H1 (cell line): ENCODE results near the gene NKX2-4. TPM values are rescaled to one million over a fixed set of nuclear protein-coding genes. Genes with fewer than 3 reads are reported as not detected.

Experiments
- CTCF ChIA-PET: fragments of 300-600 bp; sonication (Branson Sonifier 250); formaldehyde crosslinking; loops from one replicate; lab custom pipeline; 2021; ENCODE audit not compliant: partially characterized antibody; lab: Charles Lee
- POLR2A ChIA-PET: fragments of 300-600 bp; sonication (Branson Sonifier 250); formaldehyde crosslinking; loops from one replicate; lab custom pipeline; 2021; ENCODE audit warnings: inconsistent platforms; ENCODE audit not compliant: partially characterized antibody; lab: Charles Lee
- DNase-seq, 2 experiments: peaks; one replicate each; pipeline versions ENCODE4 v3.0.0 to v3.0.0-alpha.2; 2010 to 2022; ENCODE audit warnings: low spot score in 2 of 2, low read depth in 1 of 2, mixed read lengths in 1 of 2
- FAIRE-seq: peaks from 2 replicates; lab custom pipeline; 2011; peaks lifted over from hg19 to GRCh38; lab: Jason Lieb, UNC
- H2AFZ ChIP-seq: 2 replicates; pipeline ENCODE4 v1.8.1; 2012; ENCODE audit warnings: low read length, inconsistent platforms
- H2AK5ac ChIP-seq: 2 replicates; pipeline ENCODE4 v1.6.1; 2013; ENCODE audit warnings: low read depth, low read length
- H2BK120ac ChIP-seq: replicated peaks from 2 replicates; pipeline ENCODE3; 2013; ENCODE audit warnings: low read depth, low read length, inconsistent platforms
- H2BK12ac ChIP-seq: 2 replicates; pipeline ENCODE4 v1.6.1; 2013; ENCODE audit warnings: low read depth, low read length
- H2BK15ac ChIP-seq: 2 replicates; pipeline ENCODE4 v1.6.1; 2013; ENCODE audit warnings: low read length
- H2BK20ac ChIP-seq: 2 replicates; pipeline ENCODE4 v1.6.1; 2013; ENCODE audit warnings: low read length
- H2BK5ac ChIP-seq: 2 replicates; pipeline ENCODE4 v1.6.1; 2013; ENCODE audit warnings: low read depth, low read length
- H3K14ac ChIP-seq: 2 replicates; pipeline ENCODE4 v1.6.1; 2013; ENCODE audit warnings: inconsistent platforms; ENCODE audit not compliant: insufficient read length
- H3K18ac ChIP-seq: 2 replicates; pipeline ENCODE4 v1.6.1; 2013; ENCODE audit warnings: low read length; ENCODE audit errors: extremely low read depth
- H3K23ac ChIP-seq: 2 replicates; pipeline ENCODE4 v1.6.1; 2013; ENCODE audit warnings: inconsistent platforms; ENCODE audit not compliant: insufficient read length
- H3K23me2 ChIP-seq: 2 replicates; pipeline ENCODE4 v1.6.1; 2013; ENCODE audit warnings: low read depth, low read length
- H3K27ac ChIP-seq: 2 replicates; pipeline ENCODE4 v1.6.1; 2011; ENCODE audit warnings: low read depth, low read length, inconsistent platforms
- H3K27me3 ChIP-seq, 4 experiments: replicated peaks in 1 of 4; 1 replicate in 1 of 4; 2 replicates in 3 of 4; pipeline versions ENCODE4 v1.6.1 to v1.8.1; 2011 to 2013; ENCODE audit warnings: low read length in 3 of 4, mild to moderate bottlenecking in 3 of 4, inconsistent platforms in 2 of 4, mixed read lengths in 2 of 4, moderate library complexity in 1 of 4; ENCODE audit not compliant: control insufficient read depth in 3 of 4, insufficient read depth in 3 of 4; ENCODE audit errors: extremely low read depth in 1 of 4
- H3K36me3 ChIP-seq, 4 experiments: 2 replicates each; pipeline versions ENCODE4 v1.6.1 to v1.8.1; 2011 to 2013; ENCODE audit warnings: mild to moderate bottlenecking in 4 of 4, low read length in 3 of 4, moderate library complexity in 2 of 4, control low read depth in 1 of 4, inconsistent platforms in 1 of 4; ENCODE audit not compliant: insufficient read depth in 4 of 4, control insufficient read depth in 2 of 4
- H3K4ac ChIP-seq: replicated peaks from 2 replicates; pipeline ENCODE3; 2013; ENCODE audit warnings: low read length, low read depth, mixed read lengths, inconsistent platforms; ENCODE audit not compliant: insufficient read length
- H3K4me1 ChIP-seq, 4 experiments: replicated peaks in 1 of 4; 1 replicate in 1 of 4; 2 replicates in 3 of 4; pipeline versions ENCODE4 v1.6.1 to v1.8.1; 2011 to 2013; ENCODE audit warnings: low read length in 3 of 4, inconsistent platforms in 2 of 4, mixed read lengths in 1 of 4; ENCODE audit not compliant: insufficient read depth in 4 of 4, control insufficient read depth in 3 of 4
- H3K4me2 ChIP-seq, 2 experiments: 2 replicates each; pipeline versions ENCODE4 v1.6.1 to v1.8.1; 2011 to 2013; ENCODE audit warnings: low read depth in 2 of 2, low read length in 2 of 2, control low read depth in 1 of 2, inconsistent platforms in 1 of 2, mild to moderate bottlenecking in 1 of 2; ENCODE audit not compliant: insufficient read depth in 1 of 2
- H3K4me3 ChIP-seq, 4 experiments: fragments of 200-600, 300-600 bp in 1 of 4; sonication (generic), shearing (Covaris generic), sonication (Bioruptor Twin) in 1 of 4; 2 replicates each; pipeline versions ENCODE4 v1.5.1 to v1.8.1; 2011 to 2016; ENCODE audit warnings: low read length in 4 of 4, low read depth in 3 of 4, control low read depth in 2 of 4, inconsistent platforms in 2 of 4, mild to moderate bottlenecking in 2 of 4, mixed read lengths in 1 of 4, moderate library complexity in 1 of 4; ENCODE audit not compliant: insufficient read depth in 2 of 4; ENCODE audit errors: extremely low read depth in 1 of 4
- H3K56ac ChIP-seq: replicated peaks from 2 replicates; pipeline ENCODE3; 2013; ENCODE audit warnings: low read depth, mild to moderate bottlenecking, mixed read lengths, low read length, inconsistent platforms; ENCODE audit not compliant: insufficient read length
- H3K79me1 ChIP-seq: 2 replicates; pipeline ENCODE4 v1.6.1; 2013; ENCODE audit warnings: low read depth, low read length, control low read depth
- H3K79me2 ChIP-seq, 2 experiments: 2 replicates each; pipeline versions ENCODE4 v1.6.1 to v1.8.1; 2012 to 2013; ENCODE audit warnings: low read length in 2 of 2, mild to moderate bottlenecking in 2 of 2, inconsistent platforms in 1 of 2; ENCODE audit not compliant: insufficient read depth in 2 of 2, control insufficient read depth in 1 of 2
- H3K9ac ChIP-seq, 4 experiments: replicated peaks in 1 of 4; 1 replicate in 1 of 4; 2 replicates in 3 of 4; pipeline versions ENCODE4 v1.6.1 to v1.8.1; 2011 to 2013; ENCODE audit warnings: low read depth in 3 of 4, low read length in 3 of 4, control low read depth in 2 of 4, mild to moderate bottlenecking in 2 of 4, moderate library complexity in 2 of 4, inconsistent platforms in 1 of 4; ENCODE audit errors: extremely low read depth in 1 of 4
- H3K9me3 ChIP-seq, 2 experiments: 2 replicates each; pipeline versions ENCODE4 v1.6.1 to v1.8.1; 2012 to 2013; ENCODE audit warnings: mild to moderate bottlenecking in 2 of 2, moderate library complexity in 2 of 2, control low read depth in 1 of 2, inconsistent platforms in 1 of 2, low read depth in 1 of 2, low read length in 1 of 2, mixed read lengths in 1 of 2; ENCODE audit not compliant: insufficient read depth in 2 of 2
- H4K20me1 ChIP-seq, 2 experiments: replicated peaks in 1 of 2; 2 replicates each; pipeline versions ENCODE3 to v1.8.1; 2011 to 2013; ENCODE audit warnings: inconsistent platforms in 2 of 2, low read length in 2 of 2, mild to moderate bottlenecking in 1 of 2; ENCODE audit not compliant: insufficient read depth in 2 of 2, control insufficient read depth in 1 of 2
- H4K5ac ChIP-seq: 2 replicates; pipeline ENCODE4 v1.6.1; 2013; ENCODE audit warnings: low read length, low read depth, mixed read lengths, inconsistent platforms; ENCODE audit not compliant: insufficient read length
- H4K8ac ChIP-seq: 2 replicates; pipeline ENCODE4 v1.8.0; 2013; ENCODE audit warnings: mild to moderate bottlenecking, moderate library complexity, low read length, inconsistent platforms; ENCODE audit not compliant: insufficient read depth; ENCODE audit errors: extremely low read depth
- H4K91ac ChIP-seq: replicated peaks from 2 replicates; pipeline ENCODE3; 2013; ENCODE audit warnings: low read length, mixed read lengths, inconsistent platforms; ENCODE audit not compliant: insufficient read length
- CHD2 ChIP-seq: IDR thresholded peaks from 2 replicates; pipeline ENCODE4 v1.6.1; 2012; ENCODE audit warnings: low read length, improper control_type of control experiment
- E2F6 ChIP-seq: IDR thresholded peaks from 2 replicates; pipeline ENCODE4 v1.6.1; 2012; ENCODE audit warnings: inconsistent platforms
- SIN3A ChIP-seq, 2 experiments: IDR thresholded peaks in 1 of 2; conservative IDR thresholded peaks in 1 of 2; 2 replicates each; pipeline ENCODE4 v1.6.1; 2011 to 2012; ENCODE audit warnings: low read length in 2 of 2, improper control_type of control experiment in 1 of 2, low read depth in 1 of 2, mild to moderate bottlenecking in 1 of 2
- WGBS, 2 experiments: shearing (Covaris generic) in 1 of 2; methylation state at CpG; one replicate each; pipeline versions ENCODE4 v1.1.6 to v1.1.7; 2013 to 2015; ENCODE audit warnings: low lambda C conversion rate in 2 of 2, mixed read lengths in 2 of 2, inconsistent platforms in 1 of 2, low coverage in 1 of 2, missing lambda C conversion rate in 1 of 2; ENCODE audit not compliant: insufficient replicate concordance in 2 of 2, insufficient coverage in 1 of 2, insufficient read length in 1 of 2; ENCODE audit errors: extremely low coverage in 1 of 2, missing lambda C conversion rate in 1 of 2; 5-methylcytosine and 5-hydroxymethylcytosine counted together
- polyA plus RNA-seq, 7 experiments: library from polyadenylated mRNA; depleted of rRNA in 3 of 7; stranded (reverse) in 5 of 7; unstranded in 2 of 7; fragments of >200 nt in 5 of 7; fragments of 200-250 nt in 2 of 7; gene quantifications; 1 replicate in 5 of 7; 2 replicates in 1 of 7; 4 replicates in 1 of 7; pipeline versions ENCODE4 v1.2.1 to v1.2.3, GENCODE V29; 2011 to 2013; ENCODE audit warnings: missing spikeins in 2 of 7, mixed read lengths in 2 of 7
- total RNA-seq: library from RNA; stranded (reverse); fragmentation: NEBNext Ultra II Directional; extraction: Animal tissue kit (Norgen Biotek cat#: 25700); gene quantifications from 2 replicates; pipeline ENCODE4 v1.2.1, GENCODE V29; 2021

The NKX2-4 gene
- total and polyA plus RNA-seq, 2 of the 8 experiments (the other 6 are each of a cell fraction or from before 2014, with no cell fraction given), result 0.12 to 0.37 TPM

DNA sequence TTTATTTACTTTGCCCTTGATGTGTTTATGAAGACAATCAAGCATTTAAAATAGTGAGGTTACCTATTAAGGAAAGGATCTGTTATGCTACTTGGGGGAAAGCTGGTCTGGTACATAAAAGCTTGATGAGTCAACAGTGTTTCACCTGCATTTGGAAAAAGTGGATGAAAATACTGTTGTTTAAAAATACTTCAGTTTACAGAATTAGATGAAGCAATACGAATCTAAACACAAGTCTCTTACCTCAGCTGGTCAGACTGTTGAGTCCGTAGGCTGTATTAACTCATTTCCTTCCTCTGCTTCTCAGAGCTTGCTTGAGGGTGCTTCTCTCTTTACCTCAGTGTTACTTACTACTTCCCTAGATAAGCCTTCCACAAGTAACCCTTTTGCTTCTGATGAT lies 36.1 kb downstream of the NKX2-4 start:
- no peak overlapping the region for H3K4me2 ChIP-seq
- no peak overlapping the region for H2BK120ac ChIP-seq
- DNase-seq (no peak), FAIRE-seq (no peak)
- no peak overlapping the region for H2BK20ac ChIP-seq
- no peak overlapping the region for H3K4ac ChIP-seq
- 86% methylated on average over 2 of the region's 2 CpGs; no CpG with 5 or more reads in 1 of the 2 experiments for WGBS, 2 experiments
- H3K4me3 ChIP-seq, result no peak overlapping the region
- no peak overlapping the region for H3K18ac ChIP-seq
- no peak overlapping the region for H2BK5ac ChIP-seq
- no peak overlapping the region for H4K8ac ChIP-seq
- no peaks in the 10 kb centered on the region; the same call in 1 of the 2 replicates for H3K23me2 ChIP-seq
- H4K5ac ChIP-seq, result no peak overlapping the region
- peaks cover 16 to 62% (median 44%) of the 10 kb centered on the region in 4 experiments for H3K36me3 ChIP-seq
- no peaks in the 10 kb centered on the region for H3K27me3 ChIP-seq
- no peaks in the 10 kb centered on the region for H3K9me3 ChIP-seq
- TF ChIP-seq SIN3A (conservative IDR thresholded peaks at IDR 0.05 in 1 of 2, IDR thresholded peaks at IDR 0.05 in 1 of 2; ENCODE audit: low read depth in 1 of 2, low read length in 2 of 2) (no peak), E2F6 (no peak), CHD2 (no peak)
- H2BK15ac ChIP-seq, result no peak overlapping the region
- no peak overlapping the region for H3K56ac ChIP-seq
- H3K27ac ChIP-seq, result no peak overlapping the region
- ChIA-PET CTCF (interaction anchor here (0.7 to 1.4 kb wide), 3 partner anchors 125 to 537 kb away, joined by 3 read pairs; no protein-coding TSS in a partner anchor), POLR2A (no interaction called here)
- H3K79me1 ChIP-seq, result no peaks in the 10 kb centered on the region
- no peak overlapping the region for H3K23ac ChIP-seq
- no peak overlapping the region for H2AFZ ChIP-seq
- H3K14ac ChIP-seq, result no peak overlapping the region
- H2AK5ac ChIP-seq, result no peak overlapping the region
- H2BK12ac ChIP-seq, result no peak overlapping the region
- no peak overlapping the region for H4K91ac ChIP-seq
- no peaks in the 10 kb centered on the region for H3K79me2 ChIP-seq
- H4K20me1 ChIP-seq, result no peaks in the 10 kb centered on the region
- no peaks in the 10 kb centered on the region for H3K4me1 ChIP-seq
- no peak overlapping the region for H3K9ac ChIP-seq
